Natural killer cell (primary cell): ENCODE data around the gene TMEM115. TPM values are rescaled to one million over a fixed set of nuclear protein-coding genes. Genes with fewer than 3 reads are reported as not detected.
A peak's percentile ranks its signal among the peaks of the same experiment; 100 is the strongest.

ENCODE experiments used
- ATAC-seq, 3 donors: fragments of 150-1000 bp in 2 of 3; fragments of 200-7000 bp in 1 of 3; cut with Tn5 transposase; 1 replicate in 1 of 3; 2 replicates in 2 of 3; pipeline ENCODE4 v1.10.0; 2021; ENCODE audit warnings: mild to moderate bottlenecking in 2 of 3, moderate library complexity in 2 of 3
- DNase-seq, 2 donors: peaks; one replicate each; pipeline versions ENCODE4 v3.0.0 to v3.0.0-alpha.2; 2013 to 2021; ENCODE audit warnings: mixed read lengths in 1 of 2
- H3K27ac ChIP-seq: one replicate; pipeline ENCODE4 v1.5.1; 2013; ENCODE audit warnings: mild to moderate bottlenecking, low read length
- H3K27me3 ChIP-seq: one replicate; pipeline ENCODE4 v1.6.1; 2013; ENCODE audit warnings: low read length; ENCODE audit not compliant: control insufficient read depth, insufficient read depth
- H3K36me3 ChIP-seq: one replicate; pipeline ENCODE4 v1.6.1; 2013; ENCODE audit warnings: low read length; ENCODE audit not compliant: control insufficient read depth, insufficient read depth
- H3K4me1 ChIP-seq: one replicate; pipeline ENCODE4 v1.6.1; 2013; ENCODE audit warnings: low read length; ENCODE audit not compliant: control insufficient read depth, insufficient read depth
- H3K4me3 ChIP-seq: one replicate; pipeline ENCODE4 v1.5.1; 2013; ENCODE audit warnings: low read length
- H3K9me3 ChIP-seq: one replicate; pipeline ENCODE4 v1.6.1; 2013; ENCODE audit warnings: low read length; ENCODE audit not compliant: control insufficient read depth, insufficient read depth
- H3K27ac Mint-ChIP-seq, 2 donors: one replicate each; pipeline ENCODE4 v1.8.0; 2022; ENCODE audit warnings: mild to moderate bottlenecking in 2 of 2, mixed read lengths in 2 of 2, moderate library complexity in 1 of 2
- H3K27me3 Mint-ChIP-seq, 2 donors: one replicate each; pipeline ENCODE4 v1.8.0; 2022; ENCODE audit warnings: low read depth in 2 of 2, mixed read lengths in 2 of 2
- H3K36me3 Mint-ChIP-seq: one replicate; pipeline ENCODE4 v1.8.0; 2022; ENCODE audit warnings: mixed read lengths
- H3K4me1 Mint-ChIP-seq, 2 donors: one replicate each; pipeline ENCODE4 v1.8.0; 2022; ENCODE audit warnings: mixed read lengths in 2 of 2
- H3K4me3 Mint-ChIP-seq: one replicate; pipeline ENCODE4 v1.8.0; 2022; ENCODE audit warnings: mild to moderate bottlenecking, moderate library complexity, mixed read lengths
- H3K9me3 Mint-ChIP-seq, 2 donors: one replicate each; pipeline ENCODE4 v1.8.0; 2022; ENCODE audit warnings: mixed read lengths in 2 of 2
- CTCF ChIP-seq: fragments of 200-600 bp; IDR thresholded peaks from one replicate; pipeline ENCODE4 v1.8.0; 2022; ENCODE audit warnings: antibody characterized with exemption
- WGBS: methylation state at CpG from one replicate; pipeline ENCODE4 v1.1.7; 2013; ENCODE audit warnings: missing lambda C conversion rate; ENCODE audit not compliant: insufficient coverage; 5-methylcytosine and 5-hydroxymethylcytosine counted together
- intact Hi-C: fragments of 100-400 bp; cut with micrococcal nuclease; formaldehyde crosslinking; loops from one replicate; pipeline ENCODE4 v1.14.2; 2022
- total RNA-seq, 4 donors: library from RNA; stranded (reverse); fragments of 120-200 nt in 1 of 4; gene quantifications; one replicate each; pipeline versions ENCODE4 v1.2.3 to v1.2.4, GENCODE V29; 2013 to 2022

TMEM115 gene
- total RNA-seq, 3 donors from 2014 or later (not counting 1 experiment from before 2014, with no cell fraction given) = 15.3 to 24.3 (median 22.7) TPM

DNA sequence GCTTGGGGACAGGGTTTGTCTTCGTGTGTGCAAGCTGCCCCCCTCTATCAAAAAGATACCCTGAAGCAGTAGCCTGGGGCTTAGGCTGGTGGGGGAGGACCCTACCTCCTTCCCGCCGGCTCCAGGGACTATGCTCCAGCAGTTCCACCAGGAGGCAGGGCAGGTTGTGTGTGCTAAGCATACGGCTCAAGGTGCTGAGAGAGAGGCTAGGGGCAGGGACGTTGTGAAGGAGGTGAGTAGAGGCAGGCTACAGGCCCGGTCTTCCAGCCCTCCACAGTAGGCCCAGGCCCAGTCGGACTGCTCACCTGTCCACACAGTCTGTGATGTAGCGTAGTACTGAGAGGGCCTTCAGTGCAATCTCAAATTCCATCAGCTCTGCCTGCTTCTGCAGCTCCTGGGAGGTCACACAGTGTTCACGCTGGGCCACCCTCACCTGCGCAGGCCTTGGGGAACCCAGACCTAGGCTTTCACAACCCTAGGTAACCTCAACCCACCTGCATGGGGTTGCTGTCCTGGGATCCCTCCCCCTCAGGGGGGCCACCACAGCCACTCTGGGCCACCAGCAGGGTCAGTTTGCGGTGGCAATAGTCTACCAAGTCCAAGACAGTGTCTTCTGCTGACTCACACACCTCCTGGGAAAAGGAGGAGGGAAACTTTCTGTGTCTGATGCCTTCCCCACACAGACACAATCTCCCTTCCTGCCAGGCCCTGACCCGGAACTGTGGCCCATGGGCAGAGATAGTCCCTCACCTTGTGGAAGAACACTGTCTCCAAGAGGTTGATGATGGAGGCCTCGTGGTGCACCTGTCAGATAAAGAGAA is 16.3 kb downstream of the TMEM115 start:
- H3K9me3 ChIP-seq = no peaks in the 10 kb centered on the region
- H3K4me1 ChIP-seq = peaks cover 79% of the 10 kb centered on the region
- no peaks in the 10 kb centered on the region for H3K27me3 Mint-ChIP-seq
- no peak overlapping the region for H3K4me3 Mint-ChIP-seq
- no peaks in the 10 kb centered on the region for H3K9me3 Mint-ChIP-seq
- H3K4me3 ChIP-seq = no peak overlapping the region
- H3K4me1 Mint-ChIP-seq = peaks cover 42 to 86% of the 10 kb centered on the region in 2 donors
- peak overlapping the region in 1 of 2 donors; percentile 96 for H3K27ac Mint-ChIP-seq
- ATAC-seq (no peak), DNase-seq (peak in 1 of 2 donors; percentile 50)
- H3K27ac ChIP-seq = no peak overlapping the region
- H3K27me3 ChIP-seq = no peaks in the 10 kb centered on the region
- no peak for TF ChIP-seq CTCF
- peaks cover 8% of the 10 kb centered on the region for H3K36me3 ChIP-seq
- intact Hi-C loops = no loop called here
- peaks cover 13% of the 10 kb centered on the region for H3K36me3 Mint-ChIP-seq
- WGBS = 80% methylated on average over 13 of the region's 13 CpGs

DNA sequence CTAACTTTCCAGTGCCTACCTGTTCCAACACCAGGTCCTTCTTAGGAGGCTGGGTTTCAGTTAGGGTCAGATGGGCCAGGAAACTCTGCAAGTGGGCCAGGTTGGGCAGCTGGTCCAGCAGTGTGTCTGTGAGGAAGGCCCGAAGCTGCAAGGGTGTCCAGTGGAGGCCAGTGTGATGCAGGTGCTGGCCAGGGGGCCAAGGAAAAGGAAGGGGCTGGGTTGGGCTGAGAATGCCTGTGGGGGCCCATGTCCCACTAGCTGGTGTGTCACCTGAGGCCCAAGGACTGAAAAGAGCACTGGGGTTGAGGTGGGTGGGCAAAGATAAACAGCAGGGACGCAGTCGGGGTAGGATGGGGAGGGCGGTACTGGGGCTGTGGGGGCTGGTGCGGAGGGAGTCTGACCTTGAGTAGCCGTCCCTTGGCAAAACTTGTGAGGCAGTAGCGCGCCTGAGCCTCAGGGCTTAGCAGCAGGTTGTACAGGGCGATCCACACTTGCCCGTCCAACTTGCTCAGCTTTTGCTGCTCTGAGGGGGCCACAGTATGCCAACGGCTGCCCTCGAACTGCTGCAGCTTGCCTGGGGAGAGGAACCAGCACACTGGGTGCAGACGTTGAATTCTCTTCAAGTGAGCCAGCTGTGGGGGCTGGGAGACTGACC is 17.2 kb downstream of the TMEM115 start:
- H3K27ac Mint-ChIP-seq = peak overlapping the region; percentile 51 to 96

GRCh38 chr3:50341537-50341936 is 17.8 kb downstream of the TMEM115 start:
- peak in 1 of 2 donors; percentile 56 for DNase-seq
- H3K36me3 Mint-ChIP-seq = peaks cover 13% of the 10 kb centered on the region
- Histone ChIP-seq H3K27me3 (no peaks in the 10 kb centered on the region), H3K4me3 (peak overlapping the region; percentile 80), H3K27ac (peak overlapping the region; percentile 76), H3K36me3 (peaks cover 4% of the 10 kb centered on the region), H3K9me3 (no peaks in the 10 kb centered on the region), H3K4me1 (peaks cover 70% of the 10 kb centered on the region)
- peaks cover 42 to 87% of the 10 kb centered on the region in 2 donors for H3K4me1 Mint-ChIP-seq
- peak overlapping the region; percentile 98 for H3K4me3 Mint-ChIP-seq
- peak in 1 of 3 donors; percentile 8 for ATAC-seq
- TF ChIP-seq CTCF = no peak
- intact Hi-C loops = no loop called here
- H3K27me3 Mint-ChIP-seq = no peaks in the 10 kb centered on the region
- H3K9me3 Mint-ChIP-seq = no peaks in the 10 kb centered on the region
- H3K27ac Mint-ChIP-seq = peak overlapping the region; percentile 93 to 96
- WGBS = 70% methylated on average over 9 of the region's 9 CpGs

More for the DNA sequence above, 17.2 kb downstream of the TMEM115 start:
- Mint-ChIP-seq H3K36me3 (peaks cover 13% of the 10 kb centered on the region), H3K4me3 (peak overlapping the region; percentile 58), H3K27me3 (no peaks in the 10 kb centered on the region), H3K9me3 (no peaks in the 10 kb centered on the region), H3K4me1 (peaks cover 39 to 83% of the 10 kb centered on the region in 2 donors)
- peaks cover 3% of the 10 kb centered on the region for H3K36me3 ChIP-seq
- H3K4me3 ChIP-seq = no peak overlapping the region
- no peak for TF ChIP-seq CTCF
- 77% methylated on average over 13 of the region's 13 CpGs for WGBS
- ATAC-seq (no peak), DNase-seq (peak in 1 of 2 donors; percentile 48)
- no peaks in the 10 kb centered on the region for H3K9me3 ChIP-seq
- H3K27me3 ChIP-seq = no peaks in the 10 kb centered on the region
- H3K27ac ChIP-seq = peak overlapping the region; percentile 76
- intact Hi-C loops = no loop called here
- H3K4me1 ChIP-seq = peaks cover 70% of the 10 kb centered on the region
